Activated CD4-positive, alpha-beta T cell treated with anti-CD3 and anti-CD28 coated beads for 24 hours (primary cell): ENCODE measurements around the gene PLG.
"Not testable (repeated sequence)": the region's sequence is repeated elsewhere in the genome, so short reads cannot be mapped to it uniquely, and the experiment has no call there.

Experiments used
- DNase-seq, 2 donors: peaks; one replicate each; pipeline ENCODE4 v3.0.0-alpha.2; 2020; ENCODE audit warnings: low read depth in 2 of 2

The PLG gene

DNA sequence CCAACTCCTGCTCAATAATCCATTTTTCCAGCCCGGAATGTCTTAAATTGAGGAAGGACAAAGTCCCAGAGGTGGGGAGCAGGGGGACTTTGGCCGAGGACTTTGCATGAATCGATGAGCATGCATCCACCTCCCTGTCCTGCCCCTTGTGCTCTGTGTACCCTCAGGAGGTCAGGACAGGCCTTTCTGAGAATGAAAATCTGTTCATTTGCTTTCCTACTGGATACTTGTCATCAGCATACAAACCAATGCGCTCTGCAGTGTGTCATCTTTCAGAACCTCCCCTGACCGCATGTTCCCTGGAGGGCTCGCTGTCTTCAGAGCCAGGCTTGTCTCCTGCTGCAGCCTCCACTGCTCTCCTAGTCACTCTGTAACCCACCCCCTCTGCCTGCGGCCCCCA is 2.6 kb downstream of the PLG start:
- DNase-seq = not testable (repeated sequence)

DNA sequence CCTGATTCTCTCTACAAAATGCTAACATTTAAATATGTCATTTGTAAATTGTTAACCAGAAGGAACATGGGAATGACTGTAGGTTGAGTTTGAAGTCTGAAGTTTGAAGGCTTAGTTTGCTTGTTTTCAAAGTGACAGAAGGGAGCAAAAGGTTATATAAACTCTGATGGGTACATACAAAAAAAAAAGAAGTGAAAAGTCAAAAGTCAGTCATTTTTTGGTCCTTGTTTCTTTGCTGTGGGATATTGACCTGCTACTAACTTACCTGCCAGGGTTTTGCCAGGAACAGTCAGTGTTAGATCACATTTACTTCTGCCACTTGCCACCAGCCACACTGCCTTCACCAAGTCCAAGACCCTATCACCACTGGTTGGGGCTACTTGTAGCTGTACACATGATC is 6.9 kb downstream of the PLG start:
- DNase-seq = not testable (repeated sequence)

- DNase-seq = no peak
These were observed 12.8 kb downstream of the PLG start for GRCh38 chr6:160714731-160715316.

- no peak for DNase-seq
These were observed 28.9 kb downstream of the PLG start for GRCh38 chr6:160730911-160731310.

- DNase-seq = peak in 1 of 2 donors; percentile 6
These were observed 31.1 kb downstream of the PLG start for GRCh38 chr6:160733050-160733646.

- DNase-seq = no peak
These were observed 32.6 kb downstream of the PLG start for GRCh38 chr6:160734627-160735026.

DNA sequence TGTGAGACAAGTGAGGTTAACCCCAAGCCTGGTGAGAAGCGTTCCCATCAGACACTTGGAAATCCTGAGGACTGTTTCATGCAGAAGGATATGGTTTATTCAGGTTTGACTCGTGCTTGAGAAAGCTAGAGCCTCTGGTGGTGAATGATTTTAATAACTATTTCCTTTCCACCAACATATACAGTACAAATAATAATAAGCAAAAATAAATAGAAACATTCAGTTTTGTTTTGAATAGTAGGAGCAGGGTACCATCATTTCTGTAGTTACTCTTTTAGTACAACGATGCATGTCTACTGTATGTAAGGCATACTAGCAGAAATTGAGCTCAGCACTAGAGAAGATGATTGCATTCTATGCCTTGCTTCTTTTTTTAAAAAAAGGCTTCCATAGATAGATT is 33.5 kb downstream of the PLG start:
- DNase-seq = no peak

- no peak for DNase-seq
These were observed 35.9 kb downstream of the PLG start for GRCh38 chr6:160737934-160738333.

- DNase-seq = no peak
These were observed 37.9 kb downstream of the PLG start for GRCh38 chr6:160739955-160740354.

DNA sequence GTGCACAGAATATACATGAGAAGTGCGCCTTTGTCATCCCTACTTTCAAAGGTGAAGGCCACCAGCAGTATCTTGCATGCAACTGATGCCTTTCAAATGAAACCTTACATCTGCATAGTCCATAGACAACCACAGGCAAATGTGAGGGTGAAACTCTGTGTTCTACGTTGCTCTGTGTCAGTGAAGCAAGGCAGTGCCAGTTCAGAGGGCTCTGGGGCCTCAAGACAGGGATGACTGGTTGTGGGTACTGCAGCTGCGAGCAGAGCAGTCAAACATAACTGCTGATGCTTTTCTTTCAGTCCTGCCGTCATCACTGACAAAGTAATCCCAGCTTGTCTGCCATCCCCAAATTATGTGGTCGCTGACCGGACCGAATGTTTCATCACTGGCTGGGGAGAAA is 39.0 kb downstream of the PLG start:
- DNase-seq = not testable (repeated sequence)

DNA sequence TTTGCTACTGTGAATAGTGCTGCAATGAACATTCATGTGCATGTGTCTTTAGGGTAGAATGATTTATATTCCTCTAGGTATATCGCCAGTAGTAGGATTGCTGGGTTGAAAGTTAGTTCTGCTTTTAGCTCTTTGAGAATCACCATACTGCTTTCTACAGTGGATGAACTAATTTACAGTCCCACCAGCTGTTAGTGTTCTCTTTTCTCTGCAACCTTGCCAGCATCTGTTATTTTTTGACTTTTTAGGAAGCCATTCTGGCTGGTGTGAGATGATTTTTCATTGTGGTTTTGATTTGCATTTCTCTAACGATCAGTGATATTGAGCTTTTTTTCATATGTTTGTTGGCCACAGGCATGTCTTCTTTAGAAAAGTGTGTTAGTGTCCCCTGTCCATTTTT is 40.0 kb downstream of the PLG start:
- no peak for DNase-seq

DNA sequence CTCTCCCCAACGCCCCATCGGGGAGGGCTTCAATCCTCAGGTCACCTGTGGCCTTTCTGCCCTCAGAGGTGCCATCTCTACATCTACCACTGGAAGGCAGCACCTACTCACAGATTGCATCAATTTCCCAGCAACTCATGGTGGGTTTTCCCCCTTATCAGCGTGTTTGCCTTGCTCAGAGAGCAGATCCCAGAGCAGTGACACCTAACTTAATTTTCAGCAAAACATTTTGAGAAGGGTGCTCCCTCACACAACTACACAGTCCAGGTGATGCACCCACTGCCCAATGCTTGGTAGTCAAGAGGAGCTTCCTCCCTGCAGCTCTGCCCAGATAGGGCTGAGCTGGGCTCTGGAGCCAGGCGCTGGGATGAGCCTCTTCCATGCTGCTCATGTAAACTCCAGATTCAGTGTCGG is 48.2 kb downstream of the PLG start:
- no peak for DNase-seq

- not testable (repeated sequence) for DNase-seq
These were observed 51.2 kb downstream of the PLG start for GRCh38 chr6:160753211-160753610.

DNA sequence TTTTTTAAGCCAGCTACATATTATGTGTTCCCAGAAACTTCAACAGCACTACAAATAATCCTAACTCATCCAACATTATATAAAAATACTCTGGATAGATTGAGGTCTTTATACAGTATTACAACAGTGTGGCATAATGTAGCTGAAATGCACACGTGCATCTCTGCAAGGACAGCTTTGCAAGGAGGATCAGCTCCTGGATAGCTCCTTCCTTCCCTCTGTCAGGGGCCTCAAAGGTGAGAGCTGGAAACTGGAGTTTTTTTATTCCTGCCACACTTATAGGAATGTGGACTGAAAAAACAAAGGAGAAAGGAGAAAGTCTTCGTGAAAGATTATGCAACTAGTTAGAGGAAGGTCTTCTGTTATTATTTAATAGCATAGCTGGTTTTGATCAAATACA is 53.1 kb downstream of the PLG start:
- no peak for DNase-seq

DNA sequence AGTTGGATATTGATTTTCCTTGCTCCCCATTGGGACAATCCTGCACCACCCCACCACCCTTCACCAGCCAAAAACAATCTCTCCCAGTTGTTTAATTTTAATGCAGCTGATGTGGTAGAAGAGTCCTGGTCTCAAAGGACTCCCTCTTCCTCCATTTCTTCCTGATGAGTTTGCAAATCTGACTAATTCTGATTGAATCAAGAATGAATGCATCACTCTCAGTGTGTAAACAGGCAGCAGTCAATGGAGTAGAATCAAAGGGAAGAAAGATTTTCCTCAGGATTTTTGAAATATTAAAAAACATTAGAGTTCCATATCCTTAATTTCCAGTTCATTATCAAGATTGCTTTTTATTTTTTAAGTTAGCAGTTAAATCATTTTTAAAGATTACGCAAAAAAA is 54.0 kb downstream of the PLG start:
- DNase-seq = no peak

DNA sequence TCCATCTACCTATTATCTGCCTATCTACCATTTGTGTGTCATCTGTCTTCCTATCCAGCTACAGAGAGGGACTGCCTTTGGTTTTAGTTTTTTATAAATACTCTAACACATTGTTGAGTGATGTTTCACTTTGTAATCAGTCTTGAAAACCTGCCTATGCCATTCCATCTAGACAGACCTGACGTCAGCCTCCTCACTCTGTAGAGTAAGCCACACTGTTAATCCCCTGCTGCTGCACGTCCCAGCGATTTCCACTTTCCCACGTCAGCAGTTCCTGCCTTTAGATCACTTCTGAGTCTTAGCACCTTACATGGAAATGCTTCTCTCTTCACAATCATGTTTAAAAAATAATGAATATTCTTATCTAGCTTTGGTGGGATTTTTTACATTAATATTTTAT is 54.8 kb downstream of the PLG start:
- DNase-seq = no peak

DNA sequence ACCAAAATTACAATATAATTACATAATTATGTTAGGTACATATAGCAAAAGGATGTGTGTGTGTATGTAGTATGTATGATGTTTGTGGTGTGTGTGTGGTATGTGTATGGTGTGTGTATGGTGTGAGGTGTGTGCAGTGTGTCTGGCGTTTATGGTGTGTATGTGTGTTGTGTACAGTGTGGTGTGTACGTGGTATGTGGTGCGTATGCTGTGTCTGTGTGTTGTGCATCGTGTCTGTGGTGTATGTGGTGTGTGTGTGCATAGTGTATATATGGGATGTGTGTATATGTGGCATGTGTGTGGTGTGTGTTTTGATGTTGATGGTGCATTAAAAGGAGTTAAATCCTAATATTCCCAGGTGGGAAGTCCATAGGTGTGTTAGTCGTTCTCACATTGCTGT is 62.8 kb downstream of the PLG start:
- no peak for DNase-seq

- DNase-seq = no peak
These were observed 63.4 kb downstream of the PLG start for GRCh38 chr6:160765412-160765811.

DNA sequence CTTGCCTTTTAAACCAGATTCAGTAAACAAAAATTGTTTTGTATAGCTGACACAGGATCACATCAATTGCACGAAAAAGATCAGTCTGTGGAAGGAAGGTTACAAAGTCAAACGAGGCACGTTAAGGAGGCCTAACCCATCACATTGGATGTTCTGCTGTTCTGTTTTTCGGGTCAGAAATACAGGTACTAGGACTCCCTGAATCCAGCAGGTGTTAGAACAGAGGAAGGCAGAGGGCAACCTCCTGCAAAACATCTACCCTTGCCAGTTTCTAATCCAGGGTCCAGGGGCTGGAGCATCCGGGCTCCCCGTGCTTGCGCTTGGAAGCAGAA is 64.6 kb downstream of the PLG start:
- DNase-seq = no peak

- DNase-seq = peak; percentile 35 to 50
These were observed 65.1 kb downstream of the PLG start for GRCh38 chr6:160766989-160767646.

- DNase-seq = no peak
These were observed 65.6 kb downstream of the PLG start for GRCh38 chr6:160767647-160768019.

GRCh38 chr6:160768101-160768500 is 66.1 kb downstream of the PLG start:
- DNase-seq = no peak

DNA sequence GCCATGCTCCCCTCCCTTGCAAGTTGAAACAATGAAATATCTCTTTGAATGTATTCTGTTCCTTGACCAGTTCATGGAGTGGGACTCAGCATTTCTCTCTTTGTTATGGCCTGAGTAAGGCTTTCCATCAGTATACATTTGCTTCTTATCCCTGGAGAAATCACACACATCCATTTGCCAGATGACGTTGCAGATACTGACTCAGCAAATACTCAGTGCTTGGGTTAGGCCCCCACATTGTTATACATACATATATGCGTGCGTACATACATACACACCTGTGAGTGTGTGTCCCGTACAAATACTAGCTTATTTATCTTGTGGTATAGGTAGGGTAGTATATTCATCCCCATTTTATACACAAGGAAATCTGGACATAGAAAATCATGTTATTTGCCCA is 72.4 kb downstream of the PLG start:
- DNase-seq = no peak
